Measurements from ENCODE around the gene FAM89A. TPM values are rescaled to one million over a fixed set of nuclear protein-coding genes. Genes with fewer than 3 reads are reported as not detected.

FAM89A gene
- total and polyA plus RNA-seq, 9 of the 15 experiments (the other 6 are each of a cell fraction or from before 2014, with no cell fraction given): 8.7 to 66.2 (median 43.3) TPM

DNA sequence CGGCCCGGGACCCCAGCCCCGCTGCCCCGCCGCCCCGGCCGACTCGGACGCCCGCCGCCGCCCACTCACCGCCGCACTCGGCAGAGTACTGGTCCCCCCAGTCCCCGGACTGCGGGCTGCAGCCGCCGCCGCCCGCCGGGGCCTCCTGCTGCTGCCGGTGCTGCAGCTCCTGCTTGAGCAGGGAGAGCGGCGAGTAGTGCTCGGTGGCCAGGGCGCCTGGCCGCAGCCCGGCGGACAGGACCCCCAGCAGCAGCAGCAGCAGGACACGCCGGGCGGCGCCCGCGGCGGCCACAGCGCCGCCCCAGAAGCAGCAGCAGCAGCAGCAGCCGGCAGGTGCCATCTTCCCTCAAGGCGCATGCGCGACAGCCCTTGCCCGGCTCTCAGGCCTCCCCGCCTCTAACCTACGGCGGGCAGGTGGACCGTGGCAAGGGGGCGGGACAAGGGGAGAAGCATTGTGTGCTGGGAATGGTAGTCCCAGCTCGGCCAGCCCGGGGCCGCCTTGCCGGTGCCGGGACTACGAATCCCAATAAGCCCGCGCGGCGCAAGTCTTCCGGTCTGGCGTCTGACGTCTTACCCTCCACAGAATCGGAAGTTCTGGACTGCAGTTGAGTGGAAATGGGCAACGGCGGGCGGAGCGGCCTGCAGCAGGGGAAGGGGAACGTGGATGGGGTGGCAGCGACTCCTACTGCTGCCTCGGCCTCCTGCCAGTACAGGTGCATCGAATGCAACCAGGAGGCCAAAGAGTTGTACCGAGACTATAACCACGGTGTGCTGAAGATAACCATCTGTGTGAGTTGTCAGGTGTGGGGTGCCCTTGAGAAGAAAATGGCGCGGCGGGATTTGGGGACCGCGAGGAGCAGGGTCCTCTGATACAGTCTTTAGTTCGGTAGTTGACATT lies 61.3 kb downstream of the FAM89A start, which contains the start of the genes ARV1 and TTC13 (continued):
- TF ChIP-seq FOXK2 (conservative IDR thresholded peaks at IDR 0.05 in 1 of 2, IDR thresholded peaks at IDR 0.05 in 1 of 2; ENCODE audit: low read depth in 2 of 2): peak; percentile 49 to 58; a peak in 2 of 4 replicates
- peak; percentile 75; the same call in 1 of the 2 replicates for TF ChIP-seq KLF13 (tag; IDR thresholded peaks at IDR 0.05; ENCODE audit: borderline replicate concordance, low read depth)
- TF ChIP-seq, protein P1, sequence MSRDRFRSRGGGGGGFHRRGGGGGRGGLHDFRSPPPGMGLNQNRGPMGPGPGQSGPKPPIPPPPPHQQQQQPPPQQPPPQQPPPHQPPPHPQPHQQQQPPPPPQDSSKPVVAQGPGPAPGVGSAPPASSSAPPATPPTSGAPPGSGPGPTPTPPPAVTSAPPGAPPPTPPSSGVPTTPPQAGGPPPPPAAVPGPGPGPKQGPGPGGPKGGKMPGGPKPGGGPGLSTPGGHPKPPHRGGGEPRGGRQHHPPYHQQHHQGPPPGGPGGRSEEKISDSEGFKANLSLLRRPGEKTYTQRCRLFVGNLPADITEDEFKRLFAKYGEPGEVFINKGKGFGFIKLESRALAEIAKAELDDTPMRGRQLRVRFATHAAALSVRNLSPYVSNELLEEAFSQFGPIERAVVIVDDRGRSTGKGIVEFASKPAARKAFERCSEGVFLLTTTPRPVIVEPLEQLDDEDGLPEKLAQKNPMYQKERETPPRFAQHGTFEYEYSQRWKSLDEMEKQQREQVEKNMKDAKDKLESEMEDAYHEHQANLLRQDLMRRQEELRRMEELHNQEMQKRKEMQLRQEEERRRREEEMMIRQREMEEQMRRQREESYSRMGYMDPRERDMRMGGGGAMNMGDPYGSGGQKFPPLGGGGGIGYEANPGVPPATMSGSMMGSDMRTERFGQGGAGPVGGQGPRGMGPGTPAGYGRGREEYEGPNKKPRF (IDR thresholded peaks at IDR 0.05; ENCODE audit: low read depth, low read length): no peak
- TF ChIP-seq SUPT5H (IDR thresholded peaks at IDR 0.05): peak; percentile 97
- peak; percentile 58; the same call in 1 of the 2 replicates for TF ChIP-seq XRCC5 (IDR thresholded peaks at IDR 0.05; ENCODE audit: low read depth, low read length)
- peak; percentile 87; the same call in 1 of the 2 replicates for TF ChIP-seq KAT7 (CRISPR knock-in tag; IDR thresholded peaks at IDR 0.05; ENCODE audit: borderline replicate concordance)
- no peak for TF ChIP-seq NFATC3 (IDR thresholded peaks at IDR 0.05)
- TF ChIP-seq, protein P2, sequence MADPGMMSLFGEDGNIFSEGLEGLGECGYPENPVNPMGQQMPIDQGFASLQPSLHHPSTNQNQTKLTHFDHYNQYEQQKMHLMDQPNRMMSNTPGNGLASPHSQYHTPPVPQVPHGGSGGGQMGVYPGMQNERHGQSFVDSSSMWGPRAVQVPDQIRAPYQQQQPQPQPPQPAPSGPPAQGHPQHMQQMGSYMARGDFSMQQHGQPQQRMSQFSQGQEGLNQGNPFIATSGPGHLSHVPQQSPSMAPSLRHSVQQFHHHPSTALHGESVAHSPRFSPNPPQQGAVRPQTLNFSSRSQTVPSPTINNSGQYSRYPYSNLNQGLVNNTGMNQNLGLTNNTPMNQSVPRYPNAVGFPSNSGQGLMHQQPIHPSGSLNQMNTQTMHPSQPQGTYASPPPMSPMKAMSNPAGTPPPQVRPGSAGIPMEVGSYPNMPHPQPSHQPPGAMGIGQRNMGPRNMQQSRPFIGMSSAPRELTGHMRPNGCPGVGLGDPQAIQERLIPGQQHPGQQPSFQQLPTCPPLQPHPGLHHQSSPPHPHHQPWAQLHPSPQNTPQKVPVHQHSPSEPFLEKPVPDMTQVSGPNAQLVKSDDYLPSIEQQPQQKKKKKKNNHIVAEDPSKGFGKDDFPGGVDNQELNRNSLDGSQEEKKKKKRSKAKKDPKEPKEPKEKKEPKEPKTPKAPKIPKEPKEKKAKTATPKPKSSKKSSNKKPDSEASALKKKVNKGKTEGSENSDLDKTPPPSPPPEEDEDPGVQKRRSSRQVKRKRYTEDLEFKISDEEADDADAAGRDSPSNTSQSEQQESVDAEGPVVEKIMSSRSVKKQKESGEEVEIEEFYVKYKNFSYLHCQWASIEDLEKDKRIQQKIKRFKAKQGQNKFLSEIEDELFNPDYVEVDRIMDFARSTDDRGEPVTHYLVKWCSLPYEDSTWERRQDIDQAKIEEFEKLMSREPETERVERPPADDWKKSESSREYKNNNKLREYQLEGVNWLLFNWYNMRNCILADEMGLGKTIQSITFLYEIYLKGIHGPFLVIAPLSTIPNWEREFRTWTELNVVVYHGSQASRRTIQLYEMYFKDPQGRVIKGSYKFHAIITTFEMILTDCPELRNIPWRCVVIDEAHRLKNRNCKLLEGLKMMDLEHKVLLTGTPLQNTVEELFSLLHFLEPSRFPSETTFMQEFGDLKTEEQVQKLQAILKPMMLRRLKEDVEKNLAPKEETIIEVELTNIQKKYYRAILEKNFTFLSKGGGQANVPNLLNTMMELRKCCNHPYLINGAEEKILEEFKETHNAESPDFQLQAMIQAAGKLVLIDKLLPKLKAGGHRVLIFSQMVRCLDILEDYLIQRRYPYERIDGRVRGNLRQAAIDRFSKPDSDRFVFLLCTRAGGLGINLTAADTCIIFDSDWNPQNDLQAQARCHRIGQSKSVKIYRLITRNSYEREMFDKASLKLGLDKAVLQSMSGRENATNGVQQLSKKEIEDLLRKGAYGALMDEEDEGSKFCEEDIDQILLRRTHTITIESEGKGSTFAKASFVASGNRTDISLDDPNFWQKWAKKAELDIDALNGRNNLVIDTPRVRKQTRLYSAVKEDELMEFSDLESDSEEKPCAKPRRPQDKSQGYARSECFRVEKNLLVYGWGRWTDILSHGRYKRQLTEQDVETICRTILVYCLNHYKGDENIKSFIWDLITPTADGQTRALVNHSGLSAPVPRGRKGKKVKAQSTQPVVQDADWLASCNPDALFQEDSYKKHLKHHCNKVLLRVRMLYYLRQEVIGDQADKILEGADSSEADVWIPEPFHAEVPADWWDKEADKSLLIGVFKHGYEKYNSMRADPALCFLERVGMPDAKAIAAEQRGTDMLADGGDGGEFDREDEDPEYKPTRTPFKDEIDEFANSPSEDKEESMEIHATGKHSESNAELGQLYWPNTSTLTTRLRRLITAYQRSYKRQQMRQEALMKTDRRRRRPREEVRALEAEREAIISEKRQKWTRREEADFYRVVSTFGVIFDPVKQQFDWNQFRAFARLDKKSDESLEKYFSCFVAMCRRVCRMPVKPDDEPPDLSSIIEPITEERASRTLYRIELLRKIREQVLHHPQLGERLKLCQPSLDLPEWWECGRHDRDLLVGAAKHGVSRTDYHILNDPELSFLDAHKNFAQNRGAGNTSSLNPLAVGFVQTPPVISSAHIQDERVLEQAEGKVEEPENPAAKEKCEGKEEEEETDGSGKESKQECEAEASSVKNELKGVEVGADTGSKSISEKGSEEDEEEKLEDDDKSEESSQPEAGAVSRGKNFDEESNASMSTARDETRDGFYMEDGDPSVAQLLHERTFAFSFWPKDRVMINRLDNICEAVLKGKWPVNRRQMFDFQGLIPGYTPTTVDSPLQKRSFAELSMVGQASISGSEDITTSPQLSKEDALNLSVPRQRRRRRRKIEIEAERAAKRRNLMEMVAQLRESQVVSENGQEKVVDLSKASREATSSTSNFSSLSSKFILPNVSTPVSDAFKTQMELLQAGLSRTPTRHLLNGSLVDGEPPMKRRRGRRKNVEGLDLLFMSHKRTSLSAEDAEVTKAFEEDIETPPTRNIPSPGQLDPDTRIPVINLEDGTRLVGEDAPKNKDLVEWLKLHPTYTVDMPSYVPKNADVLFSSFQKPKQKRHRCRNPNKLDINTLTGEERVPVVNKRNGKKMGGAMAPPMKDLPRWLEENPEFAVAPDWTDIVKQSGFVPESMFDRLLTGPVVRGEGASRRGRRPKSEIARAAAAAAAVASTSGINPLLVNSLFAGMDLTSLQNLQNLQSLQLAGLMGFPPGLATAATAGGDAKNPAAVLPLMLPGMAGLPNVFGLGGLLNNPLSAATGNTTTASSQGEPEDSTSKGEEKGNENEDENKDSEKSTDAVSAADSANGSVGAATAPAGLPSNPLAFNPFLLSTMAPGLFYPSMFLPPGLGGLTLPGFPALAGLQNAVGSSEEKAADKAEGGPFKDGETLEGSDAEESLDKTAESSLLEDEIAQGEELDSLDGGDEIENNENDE (IDR thresholded peaks at IDR 0.05; ENCODE audit: low read depth, low read length): no peak

All from K562 (cell line).